HG02571 (cell line): ENCODE data around the gene NHS.

Source experiments
- ATAC-seq: cut with Tn5 transposase; IDR thresholded peaks from one replicate; pipeline ENCODE4 v1.9.1; 2021; ENCODE audit warnings: mild to moderate bottlenecking, moderate library complexity; ENCODE audit not compliant: unreplicated experiment

Gene NHS

GRCh38 chrX:17403972-17404371 is 29.0 kb downstream of the NHS start:
- ATAC-seq = no peak

- no peak for ATAC-seq
Measured at GRCh38 chrX:17405225-17405969, 30.4 kb downstream of the NHS start.

- no peak for ATAC-seq
Measured at GRCh38 chrX:17409566-17410290, 34.7 kb downstream of the NHS start.

GRCh38 chrX:17410651-17411050 is 35.7 kb downstream of the NHS start:
- no peak for ATAC-seq

GRCh38 chrX:17411205-17411604 is 36.2 kb downstream of the NHS start:
- ATAC-seq = no peak

- no peak for ATAC-seq
Measured at GRCh38 chrX:17412692-17413091, 37.7 kb downstream of the NHS start.

GRCh38 chrX:17413228-17413627 is 38.2 kb downstream of the NHS start:
- no peak for ATAC-seq

- no peak for ATAC-seq
Measured at GRCh38 chrX:17414027-17414658, 39.1 kb downstream of the NHS start.

- ATAC-seq = no peak
Measured at GRCh38 chrX:17414839-17415238, 39.8 kb downstream of the NHS start.

- no peak for ATAC-seq
Measured at GRCh38 chrX:17415242-17415810, 40.3 kb downstream of the NHS start.

- no peak for ATAC-seq
Measured at GRCh38 chrX:17417372-17417771, 42.4 kb downstream of the NHS start.

GRCh38 chrX:17425136-17425535 is 50.1 kb downstream of the NHS start:
- no peak for ATAC-seq

- ATAC-seq = no peak
Measured at GRCh38 chrX:17425551-17425950, 50.6 kb downstream of the NHS start.

- no peak for ATAC-seq
Measured at GRCh38 chrX:17431171-17431570, 56.2 kb downstream of the NHS start.

- ATAC-seq = no peak
Measured at GRCh38 chrX:17432158-17432557, 57.2 kb downstream of the NHS start.

- ATAC-seq = no peak
Measured at GRCh38 chrX:17433965-17434364, 59.0 kb downstream of the NHS start.

GRCh38 chrX:17435476-17435875 is 60.5 kb downstream of the NHS start:
- ATAC-seq = no peak

GRCh38 chrX:17438221-17438620 is 63.2 kb downstream of the NHS start:
- no peak for ATAC-seq

- no peak for ATAC-seq
Measured at GRCh38 chrX:17440258-17440657, 65.3 kb downstream of the NHS start.

- ATAC-seq = no peak
Measured at GRCh38 chrX:17440836-17441235, 65.8 kb downstream of the NHS start.

GRCh38 chrX:17441965-17442364 is 67.0 kb downstream of the NHS start:
- ATAC-seq = no peak

GRCh38 chrX:17442898-17443297 is 67.9 kb downstream of the NHS start:
- ATAC-seq = no peak
